HL-60 (cell line): ENCODE data around the gene DOP1A.

Source experiments
- DNase-seq, 2 experiments: peaks; one replicate each; pipeline ENCODE4 v3.0.0-alpha.2; 2010 to 2020; ENCODE audit warnings: low read depth in 1 of 2, low spot score in 1 of 2
- H3K27ac ChIP-seq: fragments of 250-450 bp; sonication (Bioruptor Pico); replicated peaks from 2 replicates; pipeline ENCODE4 v1.5.1; 2020; ENCODE audit warnings: mild to moderate bottlenecking, moderate library complexity
- H3K27me3 ChIP-seq: fragments of 250-450 bp; sonication (Bioruptor Pico); 2 replicates; pipeline ENCODE4 v1.5.1; 2021; ENCODE audit warnings: mild to moderate bottlenecking, moderate library complexity; ENCODE audit not compliant: insufficient read depth, poor library complexity, severe bottlenecking
- H3K4me3 ChIP-seq: replicated peaks from 2 replicates; pipeline ENCODE4 v1.5.1; 2011; ENCODE audit warnings: mild to moderate bottlenecking, control low read depth, low read length; ENCODE audit not compliant: insufficient read depth
- GABPA ChIP-seq: IDR thresholded peaks from 2 replicates; pipeline ENCODE4 v1.6.1; 2012; ENCODE audit warnings: low read depth
- POLR2AphosphoS5 ChIP-seq: IDR thresholded peaks from 2 replicates; pipeline ENCODE4 v1.6.1; 2012; ENCODE audit warnings: low read depth
- SPI1 ChIP-seq: IDR thresholded peaks from 2 replicates; pipeline ENCODE4 v1.6.1; 2012; ENCODE audit warnings: low read depth, mild to moderate bottlenecking, borderline replicate concordance
- TF ChIP-seq, protein P1 (sequence below): IDR thresholded peaks from one replicate; pipeline ENCODE4 v1.5.1; 2011; ENCODE audit warnings: low read length, control low read depth, inconsistent platforms; ENCODE audit not compliant: insufficient read depth
- TF ChIP-seq, protein P2 (sequence below): IDR thresholded peaks from 2 replicates; pipeline ENCODE4 v1.6.1; 2012; ENCODE audit warnings: low read depth; ENCODE audit not compliant: insufficient replicate concordance

Gene DOP1A

DNA sequence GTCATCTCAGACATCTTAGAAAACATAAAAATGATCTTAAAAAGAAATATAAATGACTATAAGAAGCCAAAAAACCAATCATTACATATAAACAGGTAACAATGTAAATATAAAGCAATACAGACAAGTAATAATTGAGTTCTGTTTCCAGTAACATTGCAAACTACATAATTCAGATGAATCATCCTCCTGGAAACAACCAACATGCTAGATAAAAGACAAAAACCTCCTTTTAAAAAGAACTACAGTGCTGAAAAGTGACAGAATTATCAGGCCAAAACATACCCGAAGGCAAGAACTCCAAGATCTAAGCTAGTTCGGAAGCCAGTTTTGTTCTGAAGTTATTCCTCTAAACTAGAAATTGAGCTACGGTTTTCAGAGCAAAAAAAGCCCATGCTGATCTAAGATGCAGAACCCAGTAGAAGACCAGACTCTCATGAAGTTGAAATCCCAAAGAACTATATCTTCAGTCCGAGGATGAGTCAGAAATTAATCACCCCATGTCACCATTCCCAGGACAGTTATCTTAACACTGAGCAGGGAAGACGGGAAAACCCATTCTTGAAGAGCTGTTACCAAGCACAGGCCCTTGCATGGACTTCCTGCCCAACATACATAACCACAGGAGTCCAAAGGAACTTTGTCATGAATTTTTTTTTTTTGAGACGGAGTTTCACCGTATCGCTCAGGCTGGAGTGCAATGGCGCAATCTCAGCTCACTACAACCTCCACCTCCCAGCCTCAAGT is 115.8 kb downstream of the DOP1A start:
- TF ChIP-seq, protein P1, sequence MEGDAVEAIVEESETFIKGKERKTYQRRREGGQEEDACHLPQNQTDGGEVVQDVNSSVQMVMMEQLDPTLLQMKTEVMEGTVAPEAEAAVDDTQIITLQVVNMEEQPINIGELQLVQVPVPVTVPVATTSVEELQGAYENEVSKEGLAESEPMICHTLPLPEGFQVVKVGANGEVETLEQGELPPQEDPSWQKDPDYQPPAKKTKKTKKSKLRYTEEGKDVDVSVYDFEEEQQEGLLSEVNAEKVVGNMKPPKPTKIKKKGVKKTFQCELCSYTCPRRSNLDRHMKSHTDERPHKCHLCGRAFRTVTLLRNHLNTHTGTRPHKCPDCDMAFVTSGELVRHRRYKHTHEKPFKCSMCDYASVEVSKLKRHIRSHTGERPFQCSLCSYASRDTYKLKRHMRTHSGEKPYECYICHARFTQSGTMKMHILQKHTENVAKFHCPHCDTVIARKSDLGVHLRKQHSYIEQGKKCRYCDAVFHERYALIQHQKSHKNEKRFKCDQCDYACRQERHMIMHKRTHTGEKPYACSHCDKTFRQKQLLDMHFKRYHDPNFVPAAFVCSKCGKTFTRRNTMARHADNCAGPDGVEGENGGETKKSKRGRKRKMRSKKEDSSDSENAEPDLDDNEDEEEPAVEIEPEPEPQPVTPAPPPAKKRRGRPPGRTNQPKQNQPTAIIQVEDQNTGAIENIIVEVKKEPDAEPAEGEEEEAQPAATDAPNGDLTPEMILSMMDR = no peak
- TF ChIP-seq POLR2AphosphoS5 (no peak), GABPA (no peak), SPI1 (no peak)
- TF ChIP-seq, protein P2, sequence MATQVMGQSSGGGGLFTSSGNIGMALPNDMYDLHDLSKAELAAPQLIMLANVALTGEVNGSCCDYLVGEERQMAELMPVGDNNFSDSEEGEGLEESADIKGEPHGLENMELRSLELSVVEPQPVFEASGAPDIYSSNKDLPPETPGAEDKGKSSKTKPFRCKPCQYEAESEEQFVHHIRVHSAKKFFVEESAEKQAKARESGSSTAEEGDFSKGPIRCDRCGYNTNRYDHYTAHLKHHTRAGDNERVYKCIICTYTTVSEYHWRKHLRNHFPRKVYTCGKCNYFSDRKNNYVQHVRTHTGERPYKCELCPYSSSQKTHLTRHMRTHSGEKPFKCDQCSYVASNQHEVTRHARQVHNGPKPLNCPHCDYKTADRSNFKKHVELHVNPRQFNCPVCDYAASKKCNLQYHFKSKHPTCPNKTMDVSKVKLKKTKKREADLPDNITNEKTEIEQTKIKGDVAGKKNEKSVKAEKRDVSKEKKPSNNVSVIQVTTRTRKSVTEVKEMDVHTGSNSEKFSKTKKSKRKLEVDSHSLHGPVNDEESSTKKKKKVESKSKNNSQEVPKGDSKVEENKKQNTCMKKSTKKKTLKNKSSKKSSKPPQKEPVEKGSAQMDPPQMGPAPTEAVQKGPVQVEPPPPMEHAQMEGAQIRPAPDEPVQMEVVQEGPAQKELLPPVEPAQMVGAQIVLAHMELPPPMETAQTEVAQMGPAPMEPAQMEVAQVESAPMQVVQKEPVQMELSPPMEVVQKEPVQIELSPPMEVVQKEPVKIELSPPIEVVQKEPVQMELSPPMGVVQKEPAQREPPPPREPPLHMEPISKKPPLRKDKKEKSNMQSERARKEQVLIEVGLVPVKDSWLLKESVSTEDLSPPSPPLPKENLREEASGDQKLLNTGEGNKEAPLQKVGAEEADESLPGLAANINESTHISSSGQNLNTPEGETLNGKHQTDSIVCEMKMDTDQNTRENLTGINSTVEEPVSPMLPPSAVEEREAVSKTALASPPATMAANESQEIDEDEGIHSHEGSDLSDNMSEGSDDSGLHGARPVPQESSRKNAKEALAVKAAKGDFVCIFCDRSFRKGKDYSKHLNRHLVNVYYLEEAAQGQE = no peak
- no peak for DNase-seq
- Histone ChIP-seq H3K27ac (no peak overlapping the region), H3K4me3 (no peak overlapping the region), H3K27me3 (no peaks in the 10 kb centered on the region)

DNA sequence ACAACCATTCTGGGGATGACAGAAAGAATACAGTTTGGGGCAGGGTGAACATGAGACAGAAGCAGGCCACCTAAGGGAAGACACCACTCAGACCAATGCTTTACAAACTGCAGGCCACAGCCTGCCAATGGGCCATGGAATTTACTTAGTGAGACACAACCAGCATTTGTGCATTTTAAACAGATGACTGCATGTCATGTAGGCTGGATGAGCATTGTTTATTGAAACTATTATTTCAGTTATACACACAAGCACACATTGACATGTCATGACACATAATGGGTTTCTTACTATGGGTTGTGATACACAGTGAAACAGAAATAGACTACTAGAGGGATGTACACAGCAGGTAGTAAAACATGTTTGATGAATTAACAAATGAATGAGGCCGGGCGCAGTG is 117.6 kb downstream of the DOP1A start:
- no peak overlapping the region for H3K27ac ChIP-seq
- H3K27me3 ChIP-seq = no peaks in the 10 kb centered on the region
- TF ChIP-seq SPI1 (no peak), GABPA (no peak), POLR2AphosphoS5 (no peak)
- TF ChIP-seq, protein P1 = no peak
- TF ChIP-seq, protein P2 = no peak
- no peak overlapping the region for H3K4me3 ChIP-seq
- no peak for DNase-seq

DNA sequence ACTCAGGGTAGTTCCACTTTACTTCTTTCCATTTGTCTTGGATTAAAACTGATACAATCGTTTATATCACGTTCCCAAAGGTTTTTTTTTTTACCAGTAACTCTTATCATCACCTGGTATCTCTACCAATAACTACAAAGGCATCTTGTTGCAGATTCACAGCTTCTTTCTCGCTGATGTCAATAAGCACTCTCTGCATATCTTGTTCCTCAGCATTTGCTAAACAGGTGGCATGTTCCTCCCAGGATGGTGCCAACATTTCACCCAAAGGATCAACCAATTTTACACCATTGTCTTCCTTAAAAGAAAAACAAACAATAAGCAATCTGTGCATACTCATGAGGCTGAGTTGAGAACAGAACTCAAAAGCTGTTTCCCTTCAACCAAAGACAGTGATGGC is 121.0 kb downstream of the DOP1A start:
- Histone ChIP-seq H3K4me3 (no peak overlapping the region), H3K27ac (no peak overlapping the region), H3K27me3 (no peaks in the 10 kb centered on the region)
- TF ChIP-seq, protein P2 = no peak
- TF ChIP-seq SPI1 (no peak), GABPA (no peak), POLR2AphosphoS5 (no peak)
- TF ChIP-seq, protein P1 = no peak
- DNase-seq = no peak
